Measurements from ENCODE around the gene LRRC46. TPM values are rescaled to one million over a fixed set of nuclear protein-coding genes. Genes with fewer than 3 reads are reported as not detected.

LRRC46 gene
- polyA plus RNA-seq, 3 donors: 0.12 to 0.65 (median 0.22) TPM

GRCh38 chr17:47821031-47821423 is 10.4 kb upstream of the LRRC46 start:
- H3K4me2 ChIP-seq (replicated peaks; ENCODE audit: extremely low read depth, low read length, poor library complexity, severe bottlenecking): peak overlapping the region; percentile 80
- H3K9me3 ChIP-seq (replicated peaks in 1 of 2; ENCODE audit: control insufficient read depth in 1 of 2, insufficient read depth in 1 of 2, low read length in 2 of 2): no peaks in the 10 kb centered on the region
- no peaks in the 10 kb centered on the region for H3K27me3 ChIP-seq (ENCODE audit: control insufficient read depth in 2 of 2, insufficient read depth in 2 of 2, low read length in 2 of 2)
- H3K36me3 Mint-ChIP-seq: peaks cover 47 to 62% of the 10 kb centered on the region in 2 donors
- peak overlapping the region; percentile 45 to 88 (median 85) for H3K27ac Mint-ChIP-seq
- DNase-seq: no peak
- no peaks in the 10 kb centered on the region for H3K9me3 Mint-ChIP-seq
- peak overlapping the region in 1 of 2 donors; percentile 78 for H3K27ac ChIP-seq (ENCODE audit: low read depth in 1 of 2, low read length in 2 of 2)
- H3K4me1 ChIP-seq (ENCODE audit: control insufficient read depth in 1 of 2, insufficient read depth in 2 of 2, low read length in 2 of 2): peaks cover 22 to 25% of the 10 kb centered on the region in 2 donors
- no peaks in the 10 kb centered on the region for H3K27me3 Mint-ChIP-seq (ENCODE audit: low read depth in 3 of 3)
- peak overlapping the region; percentile 81 to 93 for H3K4me3 Mint-ChIP-seq
- peaks cover 8% of the 10 kb centered on the region for H3K79me2 ChIP-seq (ENCODE audit: insufficient read depth, low read length)
- peak overlapping the region; percentile 87 for H2AFZ ChIP-seq (ENCODE audit: insufficient read depth, low read depth, low read length, poor library complexity, severe bottlenecking)
- H3K4me1 Mint-ChIP-seq: peaks cover 29% of the 10 kb centered on the region
- TF ChIP-seq CTCF (IDR thresholded peaks at IDR 0.05): no peak
- 12% methylated on average over 4 of the region's 4 CpGs for WGBS (ENCODE audit: insufficient coverage)
- H4K20me1 ChIP-seq (ENCODE audit: insufficient read depth, low read length): no peaks in the 10 kb centered on the region
- intact Hi-C loops (cut with micrococcal nuclease): no loop called here
- H3K36me3 ChIP-seq (replicated peaks in 1 of 2; ENCODE audit: control insufficient read depth in 1 of 2, insufficient read depth in 2 of 2, low read length in 2 of 2): peaks cover 49 to 64% of the 10 kb centered on the region in 2 donors
- H3K9ac ChIP-seq (ENCODE audit: insufficient read depth, low read length, poor library complexity, severe bottlenecking): peak overlapping the region; percentile 73
- H3K4me3 ChIP-seq (replicated peaks in 1 of 3; ENCODE audit: low read depth in 2 of 3, low read length in 3 of 3): peak overlapping the region; percentile 50 to 82 (median 51)

DNA sequence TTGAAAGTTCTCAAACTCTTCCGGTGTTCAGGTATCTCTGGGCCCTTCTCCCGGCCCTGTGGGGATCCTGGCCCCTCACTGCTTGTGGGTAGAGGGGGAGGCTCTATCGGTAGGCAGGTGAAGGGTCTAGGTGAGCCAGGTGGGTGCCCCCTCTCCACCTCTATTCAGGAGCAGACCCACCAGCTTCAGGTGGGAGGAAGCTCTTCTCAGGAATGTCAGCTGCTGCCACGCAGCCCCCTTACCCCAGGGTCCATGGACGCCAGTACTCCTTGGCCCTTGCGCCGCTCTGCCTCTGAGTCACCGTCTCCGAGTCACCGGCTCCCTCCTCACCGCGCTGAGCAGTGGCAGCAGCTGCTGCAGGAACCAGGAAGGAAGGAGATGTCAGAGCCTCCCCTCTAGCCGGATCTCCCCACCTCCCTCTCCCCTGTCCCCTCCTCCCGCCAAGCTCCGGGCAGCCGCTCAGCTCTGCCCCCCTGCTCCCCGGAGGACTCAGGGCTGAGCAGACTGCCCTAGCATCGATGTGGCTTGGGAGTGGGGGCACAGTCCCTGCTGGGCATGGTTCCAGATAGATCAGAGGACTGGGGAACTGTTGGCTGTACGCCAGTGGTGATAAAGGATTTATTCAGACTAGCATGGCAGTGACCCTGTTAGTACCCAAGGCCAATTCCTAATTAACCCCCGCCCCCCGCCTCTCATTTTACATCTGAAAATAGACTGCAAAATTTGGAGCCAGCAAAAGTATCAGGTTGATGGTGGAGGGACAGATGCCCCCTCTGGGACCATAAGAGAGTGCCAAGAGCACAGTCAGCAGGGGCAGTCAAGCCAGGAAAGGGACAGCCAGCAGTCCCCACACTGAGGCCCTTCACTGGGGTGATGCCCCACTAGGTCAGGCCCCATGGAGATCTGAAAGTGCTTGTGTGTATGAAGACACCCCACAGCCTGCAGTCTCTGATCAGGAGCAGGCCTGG is 9.8 kb upstream of the LRRC46 start, which contains the start of gene OSBPL7:
Gene OSBPL7, minus strand, starts transcription at position 371 of the 968 bp plus-strand sequence. CDS start 1,516 bp downstream, outside the sequence.
- WGBS (ENCODE audit: insufficient coverage): 0% methylated on average over 11 of the region's 21 CpGs
- intact Hi-C loops (cut with micrococcal nuclease): no loop called here
- H3K4me1 Mint-ChIP-seq: peaks cover 29% of the 10 kb centered on the region

More for the DNA sequence above, 9.8 kb upstream of the LRRC46 start, which contains the start of gene OSBPL7:
- Histone ChIP-seq H3K36me3 (replicated peaks in 1 of 2; ENCODE audit: control insufficient read depth in 1 of 2, insufficient read depth in 2 of 2, low read length in 2 of 2) (peaks cover 49 to 64% of the 10 kb centered on the region in 2 donors), H3K4me3 (replicated peaks in 1 of 3; ENCODE audit: low read depth in 2 of 3, low read length in 3 of 3) (peak within 1 kb of the TSS; percentile 50 to 82 (median 51)), H3K79me2 (ENCODE audit: insufficient read depth, low read length) (peaks cover 8% of the 10 kb centered on the region), H2AFZ (ENCODE audit: insufficient read depth, low read depth, low read length, poor library complexity, severe bottlenecking) (peak within 1 kb of the TSS; percentile 87), H3K4me1 (ENCODE audit: control insufficient read depth in 1 of 2, insufficient read depth in 2 of 2, low read length in 2 of 2) (peaks cover 22 to 25% of the 10 kb centered on the region in 2 donors), H3K4me2 (replicated peaks; ENCODE audit: extremely low read depth, low read length, poor library complexity, severe bottlenecking) (peak within 1 kb of the TSS; percentile 80), H3K27me3 (ENCODE audit: control insufficient read depth in 2 of 2, insufficient read depth in 2 of 2, low read length in 2 of 2) (no peaks in the 10 kb centered on the region), H3K27ac (ENCODE audit: low read depth in 1 of 2, low read length in 2 of 2) (peak within 1 kb of the TSS; percentile 14 to 78), H3K9ac (ENCODE audit: insufficient read depth, low read length, poor library complexity, severe bottlenecking) (peak within 1 kb of the TSS; percentile 73), H4K20me1 (ENCODE audit: insufficient read depth, low read length) (no peaks in the 10 kb centered on the region), H3K9me3 (replicated peaks in 1 of 2; ENCODE audit: control insufficient read depth in 1 of 2, insufficient read depth in 1 of 2, low read length in 2 of 2) (no peaks in the 10 kb centered on the region)
- peak within 1 kb of the TSS; percentile 79 to 88 (median 85) for H3K27ac Mint-ChIP-seq
- peak; percentile 81 to 89 (median 84) for DNase-seq
- H3K4me3 Mint-ChIP-seq: peak within 1 kb of the TSS; percentile 81 to 93
- peaks cover 47 to 62% of the 10 kb centered on the region in 2 donors for H3K36me3 Mint-ChIP-seq
- no peak for TF ChIP-seq CTCF (IDR thresholded peaks at IDR 0.05)
- H3K9me3 Mint-ChIP-seq: no peaks in the 10 kb centered on the region
- H3K27me3 Mint-ChIP-seq (ENCODE audit: low read depth in 3 of 3): no peaks in the 10 kb centered on the region
